H1 (cell line): ENCODE measurements around the gene PPP2R2C. TPM values are rescaled to one million over a fixed set of nuclear protein-coding genes. Genes with fewer than 3 reads are reported as not detected.

Experiments used
- CTCF ChIA-PET: fragments of 300-600 bp; sonication (Branson Sonifier 250); formaldehyde crosslinking; loops from one replicate; lab custom pipeline; 2021; ENCODE audit not compliant: partially characterized antibody; lab: Charles Lee
- POLR2A ChIA-PET: fragments of 300-600 bp; sonication (Branson Sonifier 250); formaldehyde crosslinking; loops from one replicate; lab custom pipeline; 2021; ENCODE audit warnings: inconsistent platforms; ENCODE audit not compliant: partially characterized antibody; lab: Charles Lee
- DNase-seq, 2 experiments: peaks; one replicate each; pipeline versions ENCODE4 v3.0.0 to v3.0.0-alpha.2; 2010 to 2022; ENCODE audit warnings: low spot score in 2 of 2, low read depth in 1 of 2, mixed read lengths in 1 of 2
- FAIRE-seq: peaks from 2 replicates; lab custom pipeline; 2011; peaks lifted over from hg19 to GRCh38; lab: Jason Lieb, UNC
- H2AFZ ChIP-seq: 2 replicates; pipeline ENCODE4 v1.8.1; 2012; ENCODE audit warnings: low read length, inconsistent platforms
- H2AK5ac ChIP-seq: 2 replicates; pipeline ENCODE4 v1.6.1; 2013; ENCODE audit warnings: low read depth, low read length
- H2BK120ac ChIP-seq: replicated peaks from 2 replicates; pipeline ENCODE3; 2013; ENCODE audit warnings: low read depth, low read length, inconsistent platforms
- H2BK12ac ChIP-seq: 2 replicates; pipeline ENCODE4 v1.6.1; 2013; ENCODE audit warnings: low read depth, low read length
- H2BK15ac ChIP-seq: 2 replicates; pipeline ENCODE4 v1.6.1; 2013; ENCODE audit warnings: low read length
- H2BK20ac ChIP-seq: 2 replicates; pipeline ENCODE4 v1.6.1; 2013; ENCODE audit warnings: low read length
- H2BK5ac ChIP-seq: 2 replicates; pipeline ENCODE4 v1.6.1; 2013; ENCODE audit warnings: low read depth, low read length
- H3K14ac ChIP-seq: 2 replicates; pipeline ENCODE4 v1.6.1; 2013; ENCODE audit warnings: inconsistent platforms; ENCODE audit not compliant: insufficient read length
- H3K18ac ChIP-seq: 2 replicates; pipeline ENCODE4 v1.6.1; 2013; ENCODE audit warnings: low read length; ENCODE audit errors: extremely low read depth
- H3K23ac ChIP-seq: 2 replicates; pipeline ENCODE4 v1.6.1; 2013; ENCODE audit warnings: inconsistent platforms; ENCODE audit not compliant: insufficient read length
- H3K23me2 ChIP-seq: 2 replicates; pipeline ENCODE4 v1.6.1; 2013; ENCODE audit warnings: low read depth, low read length
- H3K27ac ChIP-seq: 2 replicates; pipeline ENCODE4 v1.6.1; 2011; ENCODE audit warnings: low read depth, low read length, inconsistent platforms
- H3K27me3 ChIP-seq, 4 experiments: replicated peaks in 1 of 4; 1 replicate in 1 of 4; 2 replicates in 3 of 4; pipeline versions ENCODE4 v1.6.1 to v1.8.1; 2011 to 2013; ENCODE audit warnings: low read length in 3 of 4, mild to moderate bottlenecking in 3 of 4, inconsistent platforms in 2 of 4, mixed read lengths in 2 of 4, moderate library complexity in 1 of 4; ENCODE audit not compliant: control insufficient read depth in 3 of 4, insufficient read depth in 3 of 4; ENCODE audit errors: extremely low read depth in 1 of 4
- H3K36me3 ChIP-seq, 4 experiments: 2 replicates each; pipeline versions ENCODE4 v1.6.1 to v1.8.1; 2011 to 2013; ENCODE audit warnings: mild to moderate bottlenecking in 4 of 4, low read length in 3 of 4, moderate library complexity in 2 of 4, control low read depth in 1 of 4, inconsistent platforms in 1 of 4; ENCODE audit not compliant: insufficient read depth in 4 of 4, control insufficient read depth in 2 of 4
- H3K4ac ChIP-seq: replicated peaks from 2 replicates; pipeline ENCODE3; 2013; ENCODE audit warnings: low read length, low read depth, mixed read lengths, inconsistent platforms; ENCODE audit not compliant: insufficient read length
- H3K4me1 ChIP-seq, 4 experiments: replicated peaks in 1 of 4; 1 replicate in 1 of 4; 2 replicates in 3 of 4; pipeline versions ENCODE4 v1.6.1 to v1.8.1; 2011 to 2013; ENCODE audit warnings: low read length in 3 of 4, inconsistent platforms in 2 of 4, mixed read lengths in 1 of 4; ENCODE audit not compliant: insufficient read depth in 4 of 4, control insufficient read depth in 3 of 4
- H3K4me2 ChIP-seq, 2 experiments: 2 replicates each; pipeline versions ENCODE4 v1.6.1 to v1.8.1; 2011 to 2013; ENCODE audit warnings: low read depth in 2 of 2, low read length in 2 of 2, control low read depth in 1 of 2, inconsistent platforms in 1 of 2, mild to moderate bottlenecking in 1 of 2; ENCODE audit not compliant: insufficient read depth in 1 of 2
- H3K4me3 ChIP-seq, 4 experiments: fragments of 200-600, 300-600 bp in 1 of 4; sonication (generic), shearing (Covaris generic), sonication (Bioruptor Twin) in 1 of 4; 2 replicates each; pipeline versions ENCODE4 v1.5.1 to v1.8.1; 2011 to 2016; ENCODE audit warnings: low read length in 4 of 4, low read depth in 3 of 4, control low read depth in 2 of 4, inconsistent platforms in 2 of 4, mild to moderate bottlenecking in 2 of 4, mixed read lengths in 1 of 4, moderate library complexity in 1 of 4; ENCODE audit not compliant: insufficient read depth in 2 of 4; ENCODE audit errors: extremely low read depth in 1 of 4
- H3K56ac ChIP-seq: replicated peaks from 2 replicates; pipeline ENCODE3; 2013; ENCODE audit warnings: low read depth, mild to moderate bottlenecking, mixed read lengths, low read length, inconsistent platforms; ENCODE audit not compliant: insufficient read length
- H3K79me1 ChIP-seq: 2 replicates; pipeline ENCODE4 v1.6.1; 2013; ENCODE audit warnings: low read depth, low read length, control low read depth
- H3K79me2 ChIP-seq, 2 experiments: 2 replicates each; pipeline versions ENCODE4 v1.6.1 to v1.8.1; 2012 to 2013; ENCODE audit warnings: low read length in 2 of 2, mild to moderate bottlenecking in 2 of 2, inconsistent platforms in 1 of 2; ENCODE audit not compliant: insufficient read depth in 2 of 2, control insufficient read depth in 1 of 2
- H3K9ac ChIP-seq, 4 experiments: replicated peaks in 1 of 4; 1 replicate in 1 of 4; 2 replicates in 3 of 4; pipeline versions ENCODE4 v1.6.1 to v1.8.1; 2011 to 2013; ENCODE audit warnings: low read depth in 3 of 4, low read length in 3 of 4, control low read depth in 2 of 4, mild to moderate bottlenecking in 2 of 4, moderate library complexity in 2 of 4, inconsistent platforms in 1 of 4; ENCODE audit errors: extremely low read depth in 1 of 4
- H3K9me3 ChIP-seq, 2 experiments: 2 replicates each; pipeline versions ENCODE4 v1.6.1 to v1.8.1; 2012 to 2013; ENCODE audit warnings: mild to moderate bottlenecking in 2 of 2, moderate library complexity in 2 of 2, control low read depth in 1 of 2, inconsistent platforms in 1 of 2, low read depth in 1 of 2, low read length in 1 of 2, mixed read lengths in 1 of 2; ENCODE audit not compliant: insufficient read depth in 2 of 2
- H4K20me1 ChIP-seq, 2 experiments: replicated peaks in 1 of 2; 2 replicates each; pipeline versions ENCODE3 to v1.8.1; 2011 to 2013; ENCODE audit warnings: inconsistent platforms in 2 of 2, low read length in 2 of 2, mild to moderate bottlenecking in 1 of 2; ENCODE audit not compliant: insufficient read depth in 2 of 2, control insufficient read depth in 1 of 2
- H4K5ac ChIP-seq: 2 replicates; pipeline ENCODE4 v1.6.1; 2013; ENCODE audit warnings: low read length, low read depth, mixed read lengths, inconsistent platforms; ENCODE audit not compliant: insufficient read length
- H4K8ac ChIP-seq: 2 replicates; pipeline ENCODE4 v1.8.0; 2013; ENCODE audit warnings: mild to moderate bottlenecking, moderate library complexity, low read length, inconsistent platforms; ENCODE audit not compliant: insufficient read depth; ENCODE audit errors: extremely low read depth
- H4K91ac ChIP-seq: replicated peaks from 2 replicates; pipeline ENCODE3; 2013; ENCODE audit warnings: low read length, mixed read lengths, inconsistent platforms; ENCODE audit not compliant: insufficient read length
- ATF3 ChIP-seq: IDR thresholded peaks from 2 replicates; pipeline ENCODE4 v1.6.1; 2011; ENCODE audit warnings: low read depth, mild to moderate bottlenecking, low read length; ENCODE audit not compliant: insufficient read depth
- CBX5 ChIP-seq: fragments of 300-800, 300-1000 bp; sonication (generic); IDR thresholded peaks from 2 replicates; pipeline ENCODE4 v1.7.1; 2016; ENCODE audit warnings: antibody characterized with exemption, low read length, low read depth
- EZH2 ChIP-seq: fragments of 200-600 bp; sonication (generic); IDR thresholded peaks from 2 replicates; pipeline ENCODE4 v1.7.1; 2012; ENCODE audit warnings: low read depth, mild to moderate bottlenecking, moderate library complexity, low read length, inconsistent platforms; ENCODE audit not compliant: severe bottlenecking
- RAD21 ChIP-seq, 2 experiments: IDR thresholded peaks in 1 of 2; conservative IDR thresholded peaks in 1 of 2; 2 replicates each; pipeline ENCODE4 v1.6.1; 2011; ENCODE audit warnings: low read depth in 2 of 2, low read length in 2 of 2, improper control_type of control experiment in 1 of 2, inconsistent platforms in 1 of 2, mild to moderate bottlenecking in 1 of 2, moderate library complexity in 1 of 2
- RBBP5 ChIP-seq: IDR thresholded peaks from 2 replicates; pipeline ENCODE4 v1.7.1; 2012; ENCODE audit warnings: low read depth, mild to moderate bottlenecking, inconsistent platforms, low read length, moderate library complexity, borderline replicate concordance
- SAP30 ChIP-seq: fragments of 300-600 bp; sonication (generic); IDR thresholded peaks from 2 replicates; pipeline ENCODE4 v1.7.1; 2012; ENCODE audit warnings: low read length, moderate library complexity, mild to moderate bottlenecking, inconsistent platforms; ENCODE audit not compliant: insufficient read depth, insufficient replicate concordance
- SP4 ChIP-seq: IDR thresholded peaks from 2 replicates; pipeline ENCODE4 v1.6.1; 2012; ENCODE audit warnings: low read length, inconsistent platforms
- TAF7 ChIP-seq: optimal IDR thresholded peaks from 2 replicates; pipeline ENCODE3; 2011; ENCODE audit warnings: low read depth, mild to moderate bottlenecking, inconsistent platforms, low read length, moderate library complexity, borderline replicate concordance
- WGBS, 2 experiments: shearing (Covaris generic) in 1 of 2; methylation state at CpG; one replicate each; pipeline versions ENCODE4 v1.1.6 to v1.1.7; 2013 to 2015; ENCODE audit warnings: low lambda C conversion rate in 2 of 2, mixed read lengths in 2 of 2, inconsistent platforms in 1 of 2, low coverage in 1 of 2, missing lambda C conversion rate in 1 of 2; ENCODE audit not compliant: insufficient replicate concordance in 2 of 2, insufficient coverage in 1 of 2, insufficient read length in 1 of 2; ENCODE audit errors: extremely low coverage in 1 of 2, missing lambda C conversion rate in 1 of 2; 5-methylcytosine and 5-hydroxymethylcytosine counted together
- polyA plus RNA-seq, 7 experiments: library from polyadenylated mRNA; depleted of rRNA in 3 of 7; stranded (reverse) in 5 of 7; unstranded in 2 of 7; fragments of >200 nt in 5 of 7; fragments of 200-250 nt in 2 of 7; gene quantifications; 1 replicate in 5 of 7; 2 replicates in 1 of 7; 4 replicates in 1 of 7; pipeline versions ENCODE4 v1.2.1 to v1.2.3, GENCODE V29; 2011 to 2013; ENCODE audit warnings: missing spikeins in 2 of 7, mixed read lengths in 2 of 7
- total RNA-seq: library from RNA; stranded (reverse); fragmentation: NEBNext Ultra II Directional; extraction: Animal tissue kit (Norgen Biotek cat#: 25700); gene quantifications from 2 replicates; pipeline ENCODE4 v1.2.1, GENCODE V29; 2021

Gene PPP2R2C
- total and polyA plus RNA-seq, 2 of the 8 experiments (the other 6 are each of a cell fraction or from before 2014, with no cell fraction given), result 6.4 TPM

GRCh38 chr4:6318206-6318605, 154.2 kb downstream of the PPP2R2C start:
- no peak overlapping the region for H2BK5ac ChIP-seq
- H2AFZ ChIP-seq, result no peak overlapping the region
- H3K23ac ChIP-seq, result no peak overlapping the region
- H2AK5ac ChIP-seq, result no peak overlapping the region
- no peak overlapping the region for H2BK120ac ChIP-seq
- no peak overlapping the region for H3K56ac ChIP-seq
- H3K79me1 ChIP-seq, result no peaks in the 10 kb centered on the region
- 90% methylated on average over 12 of the region's 12 CpGs; no CpG with 5 or more reads in 1 of the 2 experiments for WGBS, 2 experiments
- no peak overlapping the region for H3K27ac ChIP-seq
- no peak for FAIRE-seq
- no peak for DNase-seq
- no peak overlapping the region for H4K91ac ChIP-seq
- H3K79me2 ChIP-seq, result no peaks in the 10 kb centered on the region
- H3K14ac ChIP-seq, result no peak overlapping the region
- TF ChIP-seq RAD21 (IDR thresholded peaks at IDR 0.05 in 1 of 2, conservative IDR thresholded peaks at IDR 0.05 in 1 of 2; ENCODE audit: low read depth in 2 of 2, low read length in 2 of 2) (no peak), SP4 (no peak), TAF7 (no peak), ATF3 (no peak), RBBP5 (no peak), CBX5 (no peak), EZH2 (no peak), SAP30 (no peak)
- no peak overlapping the region for H4K5ac ChIP-seq
- H3K9ac ChIP-seq, result no peak overlapping the region
- H3K27me3 ChIP-seq, result no peaks in the 10 kb centered on the region
- H3K23me2 ChIP-seq, result no peaks in the 10 kb centered on the region
- H4K8ac ChIP-seq, result no peak overlapping the region
- H3K36me3 ChIP-seq, result no peaks in the 10 kb centered on the region
- H3K4me2 ChIP-seq, result no peak overlapping the region
- H3K9me3 ChIP-seq, result no peaks in the 10 kb centered on the region; a peak in 1 of 4 replicates
- no peak overlapping the region for H2BK20ac ChIP-seq
- peaks cover 0 to 1% of the 10 kb centered on the region in 2 experiments for H4K20me1 ChIP-seq
- H3K4me3 ChIP-seq, result no peak overlapping the region
- ChIA-PET POLR2A (no interaction called here), CTCF (interaction anchor here (1.0 to 22.3 kb wide), 5 partner anchors 9 to 228 kb away, joined by 3 to 908 read pairs (median 20); partner anchors contain the start of gene WFS1)
- no peaks in the 10 kb centered on the region for H3K4me1 ChIP-seq
- H3K4ac ChIP-seq, result no peak overlapping the region
- H2BK12ac ChIP-seq, result no peak overlapping the region
- H2BK15ac ChIP-seq, result no peak overlapping the region
- no peak overlapping the region for H3K18ac ChIP-seq
